Measurements from ENCODE around the gene C1orf210. TPM values are rescaled to one million over a fixed set of nuclear protein-coding genes. Genes with fewer than 3 reads are reported as not detected.

C1orf210 gene
- total RNA-seq, 4 donors from 2014 or later: 4.3 to 20.9 (median 16.0) TPM

- Histone ChIP-seq H3K4me3 (no peak overlapping the region), H3K9me3 (peaks cover 14% of the 10 kb centered on the region), H3K27ac (no peak overlapping the region), H3K36me3 (no peaks in the 10 kb centered on the region), H3K4me1 (peaks cover 12% of the 10 kb centered on the region), H3K27me3 (no peaks in the 10 kb centered on the region)
- 83% methylated on average over 1 of the region's 1 CpG for WGBS
- DNase-seq (ENCODE audit: low spot score in 2 of 2): no peak
- TF ChIP-seq EP300 (IDR thresholded peaks at IDR 0.05) (no peak), POLR2AphosphoS5 (IDR thresholded peaks at IDR 0.05) (no peak), POLR2A (IDR thresholded peaks at IDR 0.05) (no peak)
- TF ChIP-seq, protein P1, sequence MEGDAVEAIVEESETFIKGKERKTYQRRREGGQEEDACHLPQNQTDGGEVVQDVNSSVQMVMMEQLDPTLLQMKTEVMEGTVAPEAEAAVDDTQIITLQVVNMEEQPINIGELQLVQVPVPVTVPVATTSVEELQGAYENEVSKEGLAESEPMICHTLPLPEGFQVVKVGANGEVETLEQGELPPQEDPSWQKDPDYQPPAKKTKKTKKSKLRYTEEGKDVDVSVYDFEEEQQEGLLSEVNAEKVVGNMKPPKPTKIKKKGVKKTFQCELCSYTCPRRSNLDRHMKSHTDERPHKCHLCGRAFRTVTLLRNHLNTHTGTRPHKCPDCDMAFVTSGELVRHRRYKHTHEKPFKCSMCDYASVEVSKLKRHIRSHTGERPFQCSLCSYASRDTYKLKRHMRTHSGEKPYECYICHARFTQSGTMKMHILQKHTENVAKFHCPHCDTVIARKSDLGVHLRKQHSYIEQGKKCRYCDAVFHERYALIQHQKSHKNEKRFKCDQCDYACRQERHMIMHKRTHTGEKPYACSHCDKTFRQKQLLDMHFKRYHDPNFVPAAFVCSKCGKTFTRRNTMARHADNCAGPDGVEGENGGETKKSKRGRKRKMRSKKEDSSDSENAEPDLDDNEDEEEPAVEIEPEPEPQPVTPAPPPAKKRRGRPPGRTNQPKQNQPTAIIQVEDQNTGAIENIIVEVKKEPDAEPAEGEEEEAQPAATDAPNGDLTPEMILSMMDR (IDR thresholded peaks at IDR 0.05): no peak
These were observed 42.3 kb upstream of the C1orf210 start for GRCh38 chr1:43327549-43328292.

DNA sequence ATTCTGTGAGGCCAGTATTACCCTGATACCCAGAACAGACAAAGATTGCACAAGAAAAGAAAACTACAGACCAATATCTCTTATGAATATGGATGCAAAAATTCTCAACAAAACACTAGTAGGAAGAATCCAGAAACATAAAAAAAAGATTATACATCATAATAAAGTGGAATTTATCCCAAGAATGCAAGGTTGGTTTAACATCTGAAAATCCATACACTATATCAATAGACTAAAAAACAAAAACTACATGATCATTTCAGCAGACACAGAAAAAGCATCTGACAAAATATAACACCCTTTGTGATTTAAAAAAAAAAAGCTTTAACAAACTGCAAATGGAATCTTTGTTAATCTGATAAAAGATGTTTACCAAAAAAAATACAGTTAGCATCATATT, 40.0 kb upstream of the C1orf210 start:
- DNase-seq (ENCODE audit: low spot score in 2 of 2): no peak
- TF ChIP-seq POLR2AphosphoS5 (IDR thresholded peaks at IDR 0.05): no peak
- TF ChIP-seq EP300 (IDR thresholded peaks at IDR 0.05): no peak
- TF ChIP-seq POLR2A (IDR thresholded peaks at IDR 0.05): no peak
- TF ChIP-seq, protein P1 (IDR thresholded peaks at IDR 0.05): no peak
- H3K27me3 ChIP-seq: no peaks in the 10 kb centered on the region
- H3K36me3 ChIP-seq: no peaks in the 10 kb centered on the region
- H3K27ac ChIP-seq: no peak overlapping the region
- H3K4me1 ChIP-seq: peaks cover 9% of the 10 kb centered on the region
- peaks cover 14% of the 10 kb centered on the region for H3K9me3 ChIP-seq
- no peak overlapping the region for H3K4me3 ChIP-seq

DNA sequence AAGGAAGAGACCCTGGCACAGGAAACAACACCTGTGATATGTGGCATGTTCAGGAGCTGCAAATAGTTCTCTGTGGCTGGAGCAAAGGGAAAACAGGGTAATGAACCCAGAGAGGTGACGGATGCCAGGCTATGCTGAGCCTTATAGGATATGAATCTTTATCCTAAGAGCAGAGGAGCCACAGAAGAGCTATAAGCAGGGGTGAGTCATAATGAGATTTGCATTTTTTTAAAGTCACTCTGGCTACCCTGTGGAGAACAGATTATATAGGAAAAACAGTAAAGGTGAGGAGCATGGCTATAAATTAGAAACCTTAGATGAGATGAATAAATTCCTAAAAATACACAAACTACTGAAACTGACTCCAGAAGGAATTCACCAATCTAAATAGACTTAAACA, 39.4 kb upstream of the C1orf210 start:
- 91% methylated on average over 1 of the region's 1 CpG for WGBS
- Histone ChIP-seq H3K27me3 (no peaks in the 10 kb centered on the region), H3K4me1 (peaks cover 3% of the 10 kb centered on the region), H3K36me3 (no peaks in the 10 kb centered on the region), H3K9me3 (peaks cover 14% of the 10 kb centered on the region), H3K4me3 (no peak overlapping the region), H3K27ac (no peak overlapping the region)
- no peak for DNase-seq (ENCODE audit: low spot score in 2 of 2)
- TF ChIP-seq EP300 (IDR thresholded peaks at IDR 0.05) (no peak), POLR2A (IDR thresholded peaks at IDR 0.05) (no peak), POLR2AphosphoS5 (IDR thresholded peaks at IDR 0.05) (no peak)
- TF ChIP-seq, protein P1 (IDR thresholded peaks at IDR 0.05): no peak

DNA sequence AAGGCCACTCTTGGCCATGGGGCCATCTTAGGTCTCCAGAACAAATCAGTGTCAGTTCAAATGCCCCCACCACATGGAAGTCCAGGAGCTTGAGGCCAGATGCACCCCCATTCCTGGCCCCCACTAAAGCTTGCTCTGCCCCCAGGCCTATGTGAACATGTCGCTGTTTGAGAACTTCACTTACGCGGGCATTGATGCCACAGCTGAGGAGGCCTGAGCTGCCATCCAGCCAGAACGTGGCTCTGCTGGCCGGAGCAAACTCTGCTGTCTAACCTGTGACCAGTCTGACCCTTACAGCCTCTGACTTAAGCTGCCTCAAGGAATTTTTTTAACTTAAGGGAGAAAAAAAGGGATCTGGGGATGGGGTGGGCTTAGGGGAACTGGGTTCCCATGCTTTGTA, 37.1 kb upstream of the C1orf210 start:
- H3K9me3 ChIP-seq: peaks cover 8% of the 10 kb centered on the region
- H3K4me1 ChIP-seq: no peaks in the 10 kb centered on the region
- no peak overlapping the region for H3K4me3 ChIP-seq
- H3K27me3 ChIP-seq: no peaks in the 10 kb centered on the region
- H3K36me3 ChIP-seq: no peaks in the 10 kb centered on the region
- TF ChIP-seq EP300 (IDR thresholded peaks at IDR 0.05) (no peak), POLR2AphosphoS5 (IDR thresholded peaks at IDR 0.05) (no peak)
- TF ChIP-seq, protein P1 (IDR thresholded peaks at IDR 0.05): no peak
- 89% methylated on average over 5 of the region's 5 CpGs for WGBS
- peak in 1 of 2 donors; percentile 40 for DNase-seq (ENCODE audit: low spot score in 2 of 2)
- no peak overlapping the region for H3K27ac ChIP-seq

- Histone ChIP-seq H3K27ac (no peak overlapping the region), H3K9me3 (peaks cover 4% of the 10 kb centered on the region), H3K36me3 (no peaks in the 10 kb centered on the region), H3K4me3 (no peak overlapping the region), H3K4me1 (no peaks in the 10 kb centered on the region), H3K27me3 (no peaks in the 10 kb centered on the region)
- TF ChIP-seq EP300 (IDR thresholded peaks at IDR 0.05) (no peak), POLR2AphosphoS5 (IDR thresholded peaks at IDR 0.05) (no peak), POLR2A (IDR thresholded peaks at IDR 0.05) (no peak)
- TF ChIP-seq, protein P1 (IDR thresholded peaks at IDR 0.05): no peak
- WGBS: 100% methylated on average over 6 of the region's 16 CpGs
- DNase-seq (ENCODE audit: low spot score in 2 of 2): peak in 1 of 2 donors; percentile 59
These were observed 36.0 kb upstream of the C1orf210 start for GRCh38 chr1:43321331-43321891.

All from suprapubic skin (tissue), 4 donors.